ENCODE data around the gene ABRACL.
"Not testable (repeated sequence)": the region's sequence is repeated elsewhere in the genome, so short reads cannot be mapped to it uniquely, and the experiment has no call there.

The ABRACL gene

DNA sequence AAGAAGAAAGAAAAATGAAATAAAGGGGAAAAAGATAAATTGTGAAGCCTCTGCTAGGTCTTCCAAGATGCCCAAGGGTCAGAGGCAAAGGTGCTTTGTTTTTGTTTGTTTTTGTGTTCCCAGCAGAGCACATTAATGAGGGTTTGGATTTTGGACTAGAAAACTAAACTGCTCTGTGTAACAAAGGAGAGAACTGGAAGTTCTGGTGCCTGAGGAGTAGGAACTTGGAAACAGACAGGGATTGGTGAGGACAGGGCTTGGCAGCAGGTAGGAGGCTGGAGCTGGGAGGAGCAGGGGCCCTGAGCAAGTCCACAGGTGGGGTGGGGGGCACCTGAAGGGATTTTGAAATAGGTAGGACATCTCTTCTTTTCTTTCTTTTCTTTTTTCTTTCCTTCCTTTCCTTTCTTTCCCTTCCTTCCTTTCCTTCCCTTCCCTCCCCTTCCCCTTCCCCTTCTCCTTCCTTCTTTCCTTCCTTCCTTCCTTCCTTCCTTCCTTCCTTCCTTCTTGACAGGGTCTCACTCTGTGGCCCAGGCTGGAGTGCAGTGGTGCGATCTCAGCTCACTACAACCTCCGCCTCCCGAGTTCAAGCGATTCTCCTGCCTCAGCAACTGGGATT, 15.3 kb upstream of the ABRACL start:
- FAIRE-seq: no peak

GRCh38 chr6:139014945-139015344, 13.6 kb upstream of the ABRACL start:
- FAIRE-seq: no peak

- no peak for FAIRE-seq
These were observed 12.0 kb upstream of the ABRACL start for GRCh38 chr6:139016337-139017213.

DNA sequence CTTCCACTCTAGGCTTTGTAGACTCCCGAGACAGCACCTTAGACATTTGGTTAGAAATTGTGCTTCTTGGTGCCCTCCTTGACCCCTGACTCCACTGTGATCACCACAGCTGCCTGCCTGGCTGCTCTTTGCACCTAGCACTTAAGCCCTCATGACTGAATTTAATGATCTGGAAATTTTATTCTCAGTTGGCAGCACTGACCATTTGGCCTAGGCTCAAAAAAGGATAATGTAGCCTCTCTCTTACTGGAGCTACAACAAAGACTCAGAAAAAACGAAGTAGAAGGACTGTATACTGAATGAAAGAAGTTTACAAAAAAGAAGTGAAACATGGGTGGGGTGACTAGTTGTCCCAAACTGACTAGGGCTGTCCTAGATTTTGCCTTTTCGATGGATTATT, 11.3 kb upstream of the ABRACL start:
- peak; percentile 94 for FAIRE-seq

GRCh38 chr6:139019722-139020121, 8.8 kb upstream of the ABRACL start:
- no peak for FAIRE-seq

DNA sequence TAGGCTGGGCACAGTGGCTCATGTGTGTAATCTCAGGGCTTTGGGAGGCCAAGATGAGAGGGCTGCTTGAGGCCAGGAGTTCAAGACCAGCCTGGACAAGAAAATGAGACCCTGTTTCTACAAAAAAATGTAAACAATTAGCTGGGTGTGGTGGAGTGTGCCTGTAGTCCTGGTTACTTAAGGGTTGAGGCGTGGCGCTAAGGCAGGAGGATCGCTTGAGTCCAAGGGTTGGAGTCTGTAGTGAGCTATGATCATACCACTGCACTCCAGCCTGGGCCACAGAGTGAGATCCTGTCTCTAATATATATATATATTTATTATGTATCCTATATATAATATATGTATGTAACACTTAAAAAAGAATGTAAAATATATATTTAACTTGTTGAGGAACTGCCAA, 7.9 kb upstream of the ABRACL start:
- FAIRE-seq: no peak

GRCh38 chr6:139025416-139025815, 3.1 kb upstream of the ABRACL start:
- not testable (repeated sequence) for FAIRE-seq

DNA sequence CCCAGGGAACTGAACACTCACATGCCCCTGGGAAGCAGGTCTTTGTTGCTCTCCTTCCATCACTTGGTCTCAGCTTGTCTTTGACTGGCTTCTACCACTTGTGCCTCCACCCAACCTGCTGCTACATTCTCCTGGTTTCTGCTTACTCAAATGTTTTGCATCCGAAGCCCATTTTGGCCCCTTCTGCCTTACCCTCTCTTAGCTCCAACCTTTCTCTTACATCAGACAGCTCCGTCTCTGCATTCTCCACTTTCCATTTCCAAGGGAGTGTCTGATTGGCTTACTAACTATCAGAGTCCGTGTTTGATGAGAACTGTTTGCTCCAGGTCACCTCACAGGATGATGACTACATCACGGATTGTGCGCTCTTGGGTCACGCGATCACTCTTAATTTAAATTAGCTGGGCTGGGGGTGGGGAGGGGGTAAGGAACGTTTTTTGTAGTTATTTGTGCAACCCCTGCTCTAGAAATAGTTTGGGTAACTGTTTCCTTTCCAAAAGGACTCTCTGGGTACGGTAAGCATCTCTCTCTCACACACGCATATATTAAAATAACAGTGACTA, 844 bp upstream of the ABRACL start:
- no peak for FAIRE-seq

DNA sequence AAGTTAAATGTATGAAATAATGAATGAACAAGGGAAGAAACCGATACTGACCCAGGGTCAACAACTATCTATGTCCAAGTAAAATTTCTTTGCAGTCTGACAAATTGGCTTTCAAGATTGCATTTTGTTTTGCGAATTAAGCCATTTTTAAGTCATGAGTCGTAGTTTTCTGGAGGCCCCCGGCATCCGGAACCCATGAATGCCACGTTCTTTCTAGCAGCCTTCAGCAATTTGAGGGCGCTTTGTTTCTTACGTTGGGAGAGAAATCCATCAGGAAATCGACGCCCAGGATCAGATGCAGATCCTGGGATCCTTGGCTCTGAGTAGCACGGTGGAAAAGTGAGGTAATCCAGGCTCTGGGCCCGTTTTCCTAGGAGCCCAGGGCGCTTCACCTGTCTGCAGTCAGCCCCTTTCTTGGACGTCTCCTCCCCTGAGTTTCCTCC, 309 bp upstream of the ABRACL start:
- peak; percentile 85 for FAIRE-seq

GRCh38 chr6:139029470-139030227, 1.1 kb downstream of the ABRACL start:
- no peak for FAIRE-seq

DNA sequence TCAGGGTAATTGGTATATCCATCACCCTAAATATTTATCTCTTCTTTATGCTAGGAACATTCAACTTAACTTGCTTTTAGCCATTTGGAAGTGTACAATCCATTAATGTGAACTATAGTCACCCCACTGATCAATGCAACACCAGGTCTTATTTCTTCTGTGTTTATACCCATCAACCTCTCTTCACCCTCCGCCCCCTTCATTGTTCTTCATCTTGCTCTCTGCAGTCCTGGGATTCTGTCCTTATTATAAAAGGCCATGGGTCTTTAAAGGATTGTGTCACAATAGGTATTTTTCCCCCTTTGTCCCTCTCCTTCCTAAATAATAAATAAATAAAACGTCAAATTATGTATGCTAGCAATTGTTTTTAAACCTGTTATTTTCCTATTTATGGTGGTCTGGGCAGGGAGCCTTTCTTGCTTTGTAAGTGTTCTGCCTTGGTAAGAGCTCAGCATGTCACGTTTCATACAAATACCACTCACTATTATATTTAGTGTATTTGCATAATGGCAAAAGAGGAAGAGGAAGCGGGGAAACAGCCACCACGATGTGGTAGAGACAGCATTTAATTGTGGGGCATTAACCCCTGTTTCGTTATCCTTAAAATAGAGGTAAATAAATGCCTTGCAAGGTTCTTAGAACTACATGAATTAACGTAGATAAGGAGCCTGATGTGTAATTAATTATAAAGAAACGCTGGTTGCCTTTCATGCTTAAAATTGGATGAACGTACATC, 1.9 kb downstream of the ABRACL start:
- no peak for FAIRE-seq

GRCh38 chr6:139037490-139037889, 8.9 kb downstream of the ABRACL start:
- no peak for FAIRE-seq

DNA sequence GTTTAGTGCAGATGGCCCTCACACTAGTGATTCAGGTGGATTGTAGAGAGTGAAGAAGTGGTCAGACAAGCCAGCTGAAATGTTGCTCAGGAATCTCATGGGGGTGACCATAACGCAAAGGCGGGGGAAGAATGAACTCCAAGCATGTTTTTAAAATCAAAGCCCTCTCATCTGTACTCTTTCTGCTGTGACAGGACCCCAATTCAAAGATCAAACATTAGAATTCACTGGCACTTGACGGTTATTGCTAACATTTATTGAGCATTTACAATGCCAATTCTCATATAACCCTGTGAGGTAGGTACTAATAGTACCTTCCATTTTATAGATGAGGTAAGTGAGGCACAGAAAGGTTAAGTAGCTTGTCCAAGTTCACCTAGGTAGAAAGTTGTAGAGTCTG, 15.7 kb downstream of the ABRACL start:
- FAIRE-seq: no peak

DNA sequence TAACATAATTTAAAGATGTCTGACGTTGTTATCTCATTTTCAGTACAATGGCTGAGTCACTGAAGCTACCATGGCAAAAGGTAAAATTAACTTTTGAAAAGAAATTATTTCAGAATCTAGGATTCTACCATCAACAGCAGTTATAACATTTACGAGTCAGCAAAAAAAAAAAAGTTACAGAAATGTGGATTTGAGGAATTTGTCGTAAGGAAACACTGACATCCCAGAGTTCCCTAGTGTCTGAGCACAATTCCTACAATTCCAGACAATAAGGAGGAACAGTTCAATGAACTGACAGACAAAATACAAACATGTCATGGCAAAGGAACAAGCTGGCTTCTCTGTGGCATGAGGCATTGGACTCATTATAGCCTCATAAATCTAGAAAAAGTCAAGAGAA, 19.1 kb downstream of the ABRACL start:
- no peak for FAIRE-seq

DNA sequence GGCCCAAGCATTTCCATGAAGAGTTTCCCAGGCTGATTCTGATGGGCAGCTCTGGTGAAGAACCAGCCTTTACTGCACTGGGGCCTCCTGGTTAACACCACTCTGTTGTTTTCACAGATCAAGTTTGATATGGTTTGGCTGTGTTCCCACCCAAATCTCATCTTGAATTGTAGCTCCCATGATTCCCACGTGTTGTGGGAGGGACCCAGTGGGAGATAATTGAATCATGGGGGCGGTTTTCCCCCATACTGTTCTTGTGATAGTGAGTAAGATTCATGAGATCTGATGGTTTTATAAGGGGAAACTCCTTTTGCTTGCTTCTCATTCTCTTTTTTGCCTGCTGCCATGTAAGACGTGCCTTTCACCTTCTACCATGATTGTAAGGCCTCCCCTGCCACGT, 20.4 kb downstream of the ABRACL start:
- FAIRE-seq: not testable (repeated sequence)

- not testable (repeated sequence) for FAIRE-seq
These were observed 21.7 kb downstream of the ABRACL start for GRCh38 chr6:139050131-139050769.

GRCh38 chr6:139050770-139051313, 22.3 kb downstream of the ABRACL start:
- no peak for FAIRE-seq

GRCh38 chr6:139051396-139052060, 23.0 kb downstream of the ABRACL start:
- no peak for FAIRE-seq

- FAIRE-seq: no peak
These were observed 24.8 kb downstream of the ABRACL start for GRCh38 chr6:139053382-139053781.

DNA sequence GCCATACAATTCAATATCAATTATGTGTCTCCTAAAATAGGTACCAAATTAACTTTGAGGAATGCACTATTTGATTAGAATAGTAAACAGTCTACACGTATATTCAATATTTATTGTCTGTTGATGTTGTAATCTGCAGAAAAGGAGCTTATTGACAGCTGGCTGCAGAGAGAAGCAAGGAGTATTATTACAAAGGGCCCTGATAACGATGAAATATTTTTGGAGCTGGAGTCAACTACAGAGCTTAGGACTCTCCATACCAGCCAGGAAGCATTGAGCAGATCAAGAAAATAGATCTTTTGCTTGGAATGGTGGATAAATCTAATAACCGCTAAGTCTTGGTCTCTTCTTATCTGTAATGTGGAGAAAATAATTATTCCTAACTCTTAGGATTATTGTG, 25.5 kb downstream of the ABRACL start:
- FAIRE-seq: no peak

- FAIRE-seq: no peak
These were observed 27.2 kb downstream of the ABRACL start for GRCh38 chr6:139055709-139056108.
